Spleen (tissue), 11 donors: ENCODE measurements around the gene CACNA1C. TPM values are rescaled to one million over a fixed set of nuclear protein-coding genes. Genes with fewer than 3 reads are reported as not detected.

Experiments
- DNase-seq: peaks from one replicate; pipeline ENCODE4 v3.0.0-alpha.2; 2020
- H3K27ac ChIP-seq, 8 donors: fragments of 200-600 bp; sonication (generic) in 7 of 8; 1 replicate in 4 of 8; 2 replicates in 4 of 8; pipeline versions ENCODE4 v1.5.0 to v1.8.0; 2016 to 2021; ENCODE audit warnings: inconsistent platforms in 4 of 8, mild to moderate bottlenecking in 4 of 8, moderate library complexity in 1 of 8
- H3K27me3 ChIP-seq, 7 donors: fragments of 200-600 bp; sonication (generic) in 6 of 7; replicated peaks in 1 of 7; 1 replicate in 4 of 7; 2 replicates in 3 of 7; pipeline versions ENCODE4 v1.5.0 to v1.8.0; 2016 to 2021; ENCODE audit warnings: inconsistent platforms in 3 of 7, mild to moderate bottlenecking in 1 of 7
- H3K36me3 ChIP-seq, 6 donors: fragments of 200-600 bp; sonication (generic) in 5 of 6; 1 replicate in 4 of 6; 2 replicates in 2 of 6; pipeline versions ENCODE4 v1.5.0 to v1.8.0; 2016 to 2021; ENCODE audit warnings: inconsistent platforms in 2 of 6
- H3K4me1 ChIP-seq, 6 donors: fragments of 200-600 bp; sonication (generic) in 5 of 6; 1 replicate in 3 of 6; 2 replicates in 3 of 6; pipeline versions ENCODE4 v1.5.0 to v1.8.0; 2016 to 2021; ENCODE audit warnings: inconsistent platforms in 3 of 6
- H3K4me3 ChIP-seq, 8 donors: fragments of 200-600 bp; sonication (generic) in 7 of 8; 1 replicate in 4 of 8; 2 replicates in 4 of 8; pipeline versions ENCODE4 v1.5.0 to v1.8.0; 2016 to 2021; ENCODE audit warnings: inconsistent platforms in 4 of 8, mild to moderate bottlenecking in 4 of 8, moderate library complexity in 2 of 8
- H3K9me3 ChIP-seq, 8 donors: fragments of 200-600 bp; sonication (generic) in 7 of 8; 1 replicate in 4 of 8; 2 replicates in 4 of 8; pipeline versions ENCODE4 v1.5.0 to v1.8.0; 2016 to 2021; ENCODE audit warnings: inconsistent platforms in 4 of 8
- CTCF ChIP-seq, 11 experiments: fragments of 200-600 bp in 7 of 11; fragments of 450-650 bp in 4 of 11; sonication (generic) in 4 of 11; IDR thresholded peaks in 8 of 11; conservative IDR thresholded peaks in 3 of 11; 1 replicate in 7 of 11; 2 replicates in 4 of 11; pipeline versions ENCODE4 v1.4.0 to v1.8.0; 2016 to 2021; ENCODE audit warnings: antibody characterized with exemption in 11 of 11, inconsistent platforms in 4 of 11, mild to moderate bottlenecking in 1 of 11
- POLR2A ChIP-seq, 3 donors: fragments of 450-650 bp; IDR thresholded peaks; one replicate each; pipeline ENCODE4 v1.5.1; 2017; ENCODE audit warnings: antibody characterized with exemption in 3 of 3, mild to moderate bottlenecking in 1 of 3
- POLR2AphosphoS5 ChIP-seq, 3 donors: sonication (generic); formaldehyde crosslinking; IDR thresholded peaks; one replicate each; pipeline ENCODE4 v1.5.1; 2017; ENCODE audit warnings: antibody characterized with exemption in 3 of 3
- WGBS, 5 donors: extraction: QIAGEN DNeasy Blood & Tissue Kit in 3 of 5; methylation state at CpG; one replicate each; pipeline versions ENCODE4 v1.1.5 to v1.1.7; 2013 to 2018; 5-methylcytosine and 5-hydroxymethylcytosine counted together
- intact Hi-C: fragments of 100-400 bp; cut with DNase I; formaldehyde crosslinking; loops from one replicate; pipeline ENCODE4 v1.15.0; 2023; ENCODE audit warnings: low total_unique reads
- polyA plus RNA-seq, 3 donors: library from polyadenylated mRNA; stranded (reverse); fragments of 200-250 nt; gene quantifications; one replicate each; pipeline ENCODE4 v1.2.1, GENCODE V29; 2013
- total RNA-seq, 7 donors: library from RNA; depleted of rRNA in 3 of 7; stranded (reverse); fragments of >200 nt in 3 of 7; fragmentation: NEBNext Ultra II Directional in 4 of 7; extraction: Animal tissue kit (Norgen Biotek cat#: 25700) in 4 of 7; gene quantifications; one replicate each; pipeline versions ENCODE4 v1.1.0 to v1.2.1, GENCODE V29; 2016 to 2021
- donor health status: healthy with polysubstance abuse.
- donor health status: DM: no; HTN: no; CAD: no; lungs with moderate emphysema.
- donor health status: DM: no; HTN: no; CAD: no.
- donor health status: Bipolar disorder and iron deficiency.
- donor health status: healthy.
- donor health status: DM: no; HTN: no; CAD: no.
- donor health status: DM: yes; HTN: yes; CAD: no.

The CACNA1C gene
- total and polyA plus RNA-seq, 10 donors: 0.67 to 27.6 (median 18.4) TPM

GRCh38 chr12:2346416-2346815, 293.6 kb downstream of the CACNA1C start:
- H3K27ac ChIP-seq: no peak overlapping the region
- no peaks in the 10 kb centered on the region for H3K9me3 ChIP-seq
- TF ChIP-seq CTCF (IDR thresholded peaks at IDR 0.05 in 8 of 11, conservative IDR thresholded peaks at IDR 0.05 in 3 of 11) (no peak), POLR2A (IDR thresholded peaks at IDR 0.05) (no peak)
- no peak for DNase-seq
- intact Hi-C loops: no loop called here
- no peak overlapping the region for H3K4me3 ChIP-seq
- peaks cover 0 to 42% (median 9%) of the 10 kb centered on the region in 6 donors for H3K4me1 ChIP-seq
- 75 to 89% (median 83%) methylated on average over 5 of the region's 5 CpGs for WGBS, 5 donors
- no peaks in the 10 kb centered on the region for H3K36me3 ChIP-seq
- H3K27me3 ChIP-seq: peaks cover 0 to 4% (median 0%) of the 10 kb centered on the region in 7 donors

GRCh38 chr12:2347137-2347843, 294.5 kb downstream of the CACNA1C start:
- no peak overlapping the region for H3K27ac ChIP-seq
- no peaks in the 10 kb centered on the region for H3K36me3 ChIP-seq
- H3K4me3 ChIP-seq: no peak overlapping the region
- 90 to 94% (median 91%) methylated on average over 5 to 6 of the region's 6 CpGs for WGBS, 5 donors
- H3K27me3 ChIP-seq: peaks cover 0 to 4% (median 0%) of the 10 kb centered on the region in 7 donors
- no peaks in the 10 kb centered on the region for H3K9me3 ChIP-seq
- DNase-seq: no peak
- TF ChIP-seq CTCF (IDR thresholded peaks at IDR 0.05 in 8 of 11, conservative IDR thresholded peaks at IDR 0.05 in 3 of 11) (no peak), POLR2AphosphoS5 (IDR thresholded peaks at IDR 0.05) (no peak)
- peaks cover 0 to 33% (median 5%) of the 10 kb centered on the region in 6 donors for H3K4me1 ChIP-seq
- intact Hi-C loops: no loop called here

GRCh38 chr12:2347844-2348481, 295.2 kb downstream of the CACNA1C start:
- DNase-seq: no peak
- WGBS, 5 donors: 76 to 92% (median 87%) methylated on average over 14 to 19 of the region's 19 CpGs
- H3K9me3 ChIP-seq: no peaks in the 10 kb centered on the region
- peaks cover 0 to 26% (median 4%) of the 10 kb centered on the region in 6 donors for H3K4me1 ChIP-seq
- H3K36me3 ChIP-seq: no peaks in the 10 kb centered on the region
- no peak overlapping the region for H3K4me3 ChIP-seq
- no peak overlapping the region for H3K27ac ChIP-seq
- intact Hi-C loops: no loop called here
- peaks cover 0 to 4% (median 0%) of the 10 kb centered on the region in 7 donors for H3K27me3 ChIP-seq
- TF ChIP-seq CTCF (IDR thresholded peaks at IDR 0.05 in 8 of 11, conservative IDR thresholded peaks at IDR 0.05 in 3 of 11): no peak
- TF ChIP-seq POLR2A (IDR thresholded peaks at IDR 0.05): no peak
- TF ChIP-seq POLR2AphosphoS5 (IDR thresholded peaks at IDR 0.05): peak in 1 of 3 donors; percentile 18

GRCh38 chr12:2348482-2348852, 295.7 kb downstream of the CACNA1C start:
- peaks cover 0 to 8% (median 0%) of the 10 kb centered on the region in 7 donors for H3K27me3 ChIP-seq
- intact Hi-C loops: no loop called here
- 72 to 87% (median 83%) methylated on average over 11 of the region's 11 CpGs for WGBS, 5 donors
- no peak overlapping the region for H3K4me3 ChIP-seq
- no peaks in the 10 kb centered on the region for H3K36me3 ChIP-seq
- no peak overlapping the region for H3K27ac ChIP-seq
- no peak for DNase-seq
- peaks cover 0 to 22% (median 6%) of the 10 kb centered on the region in 6 donors for H3K4me1 ChIP-seq
- TF ChIP-seq CTCF (IDR thresholded peaks at IDR 0.05 in 8 of 11, conservative IDR thresholded peaks at IDR 0.05 in 3 of 11): no peak
- TF ChIP-seq POLR2A (IDR thresholded peaks at IDR 0.05): no peak
- TF ChIP-seq POLR2AphosphoS5 (IDR thresholded peaks at IDR 0.05): no peak
- no peaks in the 10 kb centered on the region for H3K9me3 ChIP-seq
